ENCODE results near the gene RBSN.

- no peak for TF ChIP-seq CTCF (IDR thresholded peaks at IDR 0.05)
- no peak for TF ChIP-seq POLR2A (IDR thresholded peaks at IDR 0.05)
These were observed 58.1 kb downstream of the RBSN start for GRCh38 chr3:15040844-15041243.

All from sigmoid colon (tissue), 3 donors.